Activated T-cell treated with anti-CD3 and anti-CD28 coated beads, Interleukin-2, amount 50 U/mL, for 24 hours (primary cell): ENCODE results near the gene ZNF407.

Experiments used
- DNase-seq: peaks from one replicate; pipeline ENCODE4 v3.0.0-alpha.2; 2020
- H3K27ac Mint-ChIP-seq: 2 replicates; pipeline ENCODE4 v1.8.0; 2020; ENCODE audit warnings: mild to moderate bottlenecking, mixed read lengths
- H3K27me3 Mint-ChIP-seq: 2 replicates; pipeline ENCODE4 v1.8.0; 2020; ENCODE audit warnings: mixed read lengths
- H3K36me3 Mint-ChIP-seq: 2 replicates; pipeline ENCODE4 v1.8.0; 2020; ENCODE audit warnings: low read depth, mixed read lengths
- H3K4me1 Mint-ChIP-seq: 2 replicates; pipeline ENCODE4 v1.8.0; 2020; ENCODE audit warnings: low read depth, mixed read lengths
- H3K4me3 Mint-ChIP-seq: 2 replicates; pipeline ENCODE4 v1.8.0; 2020; ENCODE audit warnings: mild to moderate bottlenecking, moderate library complexity, mixed read lengths
- H3K9me3 Mint-ChIP-seq: 2 replicates; pipeline ENCODE4 v1.8.0; 2020; ENCODE audit warnings: mixed read lengths

Gene ZNF407

DNA sequence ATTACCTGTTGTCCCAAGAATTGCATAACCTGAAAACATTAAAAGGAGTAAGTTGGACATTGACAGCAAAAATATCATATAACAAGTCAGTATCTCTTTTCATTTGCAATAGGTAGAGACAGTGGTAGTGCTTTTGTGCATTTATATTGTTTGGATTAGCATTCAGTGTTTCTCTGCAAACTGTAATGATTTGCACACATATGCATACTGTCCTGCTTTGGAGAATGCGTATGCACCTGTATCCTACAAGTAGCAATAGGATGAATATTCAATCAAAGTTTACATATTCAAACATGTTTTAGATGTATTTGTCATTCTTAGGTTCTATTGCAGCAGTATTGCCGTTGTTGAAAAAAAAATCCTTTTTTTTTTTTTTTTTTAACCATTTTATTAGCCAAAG, 201.9 kb downstream of the ZNF407 start:
- Mint-ChIP-seq H3K4me1 (peaks cover 22% of the 10 kb centered on the region), H3K4me3 (no peak overlapping the region), H3K36me3 (peaks cover 7% of the 10 kb centered on the region), H3K27ac (no peak overlapping the region), H3K27me3 (no peaks in the 10 kb centered on the region), H3K9me3 (no peaks in the 10 kb centered on the region)
- no peak for DNase-seq

DNA sequence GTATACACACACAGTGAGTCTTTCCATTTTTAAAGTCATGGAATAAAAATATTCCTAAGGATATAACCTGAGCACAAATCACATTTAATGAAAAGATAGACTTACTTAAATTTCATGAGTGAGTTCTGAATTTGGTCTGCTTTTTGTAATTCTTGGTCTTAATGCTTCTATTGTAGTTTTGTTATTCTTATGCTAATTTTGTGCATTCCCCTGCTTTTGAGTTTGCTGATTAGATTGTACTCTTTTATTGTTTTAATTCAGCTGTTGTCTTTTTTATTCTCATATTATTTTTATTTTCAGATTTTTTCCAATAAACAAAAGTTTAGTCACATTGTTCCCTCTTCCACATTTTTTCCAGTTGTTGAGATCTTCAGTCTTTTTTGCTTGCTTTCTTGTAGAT, 202.4 kb downstream of the ZNF407 start:
- Mint-ChIP-seq H3K36me3 (peaks cover 11% of the 10 kb centered on the region), H3K4me3 (no peak overlapping the region), H3K27me3 (no peaks in the 10 kb centered on the region), H3K9me3 (no peaks in the 10 kb centered on the region), H3K4me1 (peaks cover 22% of the 10 kb centered on the region), H3K27ac (no peak overlapping the region)
- no peak for DNase-seq

DNA sequence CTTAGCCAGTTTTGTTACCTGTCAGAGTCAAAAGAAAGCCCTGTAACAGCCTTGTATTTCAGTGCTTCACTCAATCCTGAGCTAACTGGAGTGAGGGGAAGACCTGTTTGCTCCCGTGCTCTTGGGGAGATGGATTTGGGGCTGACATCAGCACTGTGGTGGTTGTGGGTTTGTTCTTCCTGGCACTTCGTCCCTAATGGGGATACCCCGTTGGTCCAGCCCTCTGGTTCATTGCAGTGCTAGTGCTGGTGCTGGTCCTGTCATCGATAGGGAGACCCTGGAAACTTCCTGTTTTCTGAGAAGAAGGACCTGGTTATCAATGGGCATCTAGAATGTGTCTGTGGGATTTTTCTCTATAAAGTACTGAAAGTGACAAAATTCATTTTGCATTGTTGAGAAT, 205.4 kb downstream of the ZNF407 start:
- H3K27me3 Mint-ChIP-seq: no peaks in the 10 kb centered on the region
- peaks cover 18% of the 10 kb centered on the region for H3K4me1 Mint-ChIP-seq
- no peak overlapping the region for H3K4me3 Mint-ChIP-seq
- H3K36me3 Mint-ChIP-seq: peaks cover 27% of the 10 kb centered on the region
- no peak for DNase-seq
- H3K9me3 Mint-ChIP-seq: no peaks in the 10 kb centered on the region
- H3K27ac Mint-ChIP-seq: no peak overlapping the region

DNA sequence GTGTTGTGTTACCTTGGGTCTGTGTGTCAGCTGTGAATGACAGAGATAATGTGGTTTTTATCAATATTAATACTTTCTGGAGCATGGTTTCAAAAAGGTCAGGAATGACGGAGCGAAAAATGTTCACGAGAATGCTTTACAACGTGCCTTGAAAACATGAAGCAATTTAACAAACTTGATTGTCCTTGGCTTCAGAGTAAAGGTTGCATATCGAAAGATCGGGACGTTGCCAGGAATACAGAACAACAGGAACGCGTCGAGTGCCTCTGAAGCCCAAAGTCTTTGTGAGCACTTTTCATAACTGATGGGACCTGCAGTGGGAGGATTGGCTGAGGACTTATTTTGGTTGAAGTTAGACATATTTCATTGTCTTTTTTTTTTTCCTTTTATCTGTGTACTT, 206.1 kb downstream of the ZNF407 start:
- Mint-ChIP-seq H3K27me3 (no peaks in the 10 kb centered on the region), H3K9me3 (no peaks in the 10 kb centered on the region), H3K27ac (no peak overlapping the region), H3K4me3 (no peak overlapping the region), H3K36me3 (peaks cover 26% of the 10 kb centered on the region), H3K4me1 (peaks cover 13% of the 10 kb centered on the region)
- DNase-seq: no peak

DNA sequence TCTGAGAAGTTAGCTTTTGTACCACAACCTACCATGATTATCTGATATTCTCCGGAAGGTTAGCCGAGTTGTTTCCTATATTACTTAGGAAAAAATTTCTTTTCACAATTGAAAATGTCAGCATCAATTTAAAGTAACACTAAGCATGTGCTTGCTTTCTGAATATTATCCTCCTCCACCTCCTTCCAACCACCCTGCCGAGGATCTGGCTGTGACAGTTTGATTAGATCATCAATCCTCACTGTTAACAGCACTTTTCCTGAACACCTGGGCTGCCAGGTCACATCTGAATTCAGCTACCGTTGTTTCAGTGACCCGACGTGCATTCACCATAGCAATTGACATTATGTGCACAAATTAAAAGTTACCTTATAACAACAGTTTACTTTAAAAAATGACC, 207.0 kb downstream of the ZNF407 start:
- Mint-ChIP-seq H3K9me3 (no peaks in the 10 kb centered on the region), H3K4me3 (no peak overlapping the region), H3K36me3 (peaks cover 26% of the 10 kb centered on the region), H3K27ac (no peak overlapping the region), H3K27me3 (no peaks in the 10 kb centered on the region), H3K4me1 (peaks cover 13% of the 10 kb centered on the region)
- no peak for DNase-seq

DNA sequence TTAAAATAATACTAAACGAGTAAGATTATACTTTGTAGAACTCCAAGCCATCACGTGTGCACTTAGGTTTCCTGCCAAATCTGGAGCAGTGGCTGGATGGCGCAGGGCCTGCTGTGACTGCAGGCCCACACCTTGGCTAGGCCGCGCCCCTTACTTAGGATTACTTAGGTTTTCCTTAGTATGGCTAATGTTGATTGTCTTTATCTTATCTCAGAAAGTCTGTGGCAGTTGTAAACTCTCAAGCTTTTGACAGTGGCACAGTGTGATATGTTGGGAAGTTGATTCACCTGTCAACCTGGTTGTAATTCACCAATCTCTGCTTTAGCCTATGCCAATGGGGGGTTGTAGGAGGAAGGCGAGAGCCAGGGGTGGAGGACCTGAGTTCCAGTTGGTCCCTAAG, 208.4 kb downstream of the ZNF407 start:
- no peak for DNase-seq
- Mint-ChIP-seq H3K36me3 (peaks cover 27% of the 10 kb centered on the region), H3K4me3 (no peak overlapping the region), H3K9me3 (no peaks in the 10 kb centered on the region), H3K4me1 (peaks cover 13% of the 10 kb centered on the region), H3K27me3 (no peaks in the 10 kb centered on the region), H3K27ac (peak overlapping the region; percentile 26)

DNA sequence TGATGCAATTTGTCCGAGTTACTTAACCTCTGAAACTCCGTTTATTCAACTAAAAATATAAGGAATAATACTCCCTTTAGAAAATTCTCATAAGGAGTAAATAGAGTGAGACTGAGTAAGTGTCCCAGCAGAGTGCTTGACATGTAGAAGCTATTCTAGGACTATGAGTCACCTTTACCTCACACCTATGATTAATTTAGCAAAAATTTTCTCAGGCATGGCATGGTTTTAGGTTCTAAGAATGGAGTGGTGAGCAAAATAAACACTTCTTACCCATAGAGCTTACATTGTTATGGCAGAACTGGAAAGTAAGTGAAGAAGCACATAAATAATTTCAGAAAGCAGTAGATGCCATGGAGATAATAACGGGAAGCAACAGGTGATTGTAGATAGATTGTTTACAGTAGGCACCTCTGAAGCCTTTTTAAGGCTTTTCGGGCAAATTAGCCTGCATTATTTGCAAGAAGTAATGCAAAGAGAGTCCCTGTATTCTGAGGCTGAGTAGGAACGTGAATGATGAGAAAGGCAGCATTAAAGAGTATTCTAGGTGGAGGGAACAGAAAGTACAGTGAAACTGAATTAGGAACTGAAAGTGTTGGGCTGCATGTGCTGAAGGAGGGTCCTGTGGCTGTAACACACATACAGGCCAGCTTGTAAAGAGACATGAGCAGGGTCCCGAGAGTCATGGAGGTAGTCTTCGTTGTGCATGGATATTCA, 209.2 kb downstream of the ZNF407 start:
- Mint-ChIP-seq H3K36me3 (peaks cover 27% of the 10 kb centered on the region), H3K27me3 (no peaks in the 10 kb centered on the region), H3K27ac (peak overlapping the region; percentile 34), H3K9me3 (no peaks in the 10 kb centered on the region), H3K4me1 (peaks cover 13% of the 10 kb centered on the region), H3K4me3 (no peak overlapping the region)
- DNase-seq: no peak

DNA sequence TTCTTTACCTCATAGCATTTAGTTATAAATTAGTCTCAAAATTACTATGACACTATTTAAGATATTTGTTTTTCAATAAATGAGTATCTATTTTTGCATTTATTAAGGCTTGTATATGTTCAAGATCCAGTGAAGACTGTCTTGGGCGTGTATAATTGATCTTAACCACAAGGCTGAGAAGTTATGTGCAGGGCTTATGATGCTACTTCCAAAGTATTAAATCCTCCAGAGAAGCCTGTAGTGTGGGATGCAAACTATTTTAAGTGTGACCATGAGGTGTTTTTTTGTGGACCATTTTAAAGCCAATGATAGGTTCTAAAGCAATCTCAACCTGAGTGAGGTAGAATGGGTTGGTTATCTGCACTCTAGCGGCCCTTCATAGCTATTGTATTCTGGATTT, 219.9 kb downstream of the ZNF407 start:
- H3K27me3 Mint-ChIP-seq: no peaks in the 10 kb centered on the region
- peaks cover 25% of the 10 kb centered on the region for H3K36me3 Mint-ChIP-seq
- H3K9me3 Mint-ChIP-seq: peaks cover 4% of the 10 kb centered on the region
- H3K4me3 Mint-ChIP-seq: no peak overlapping the region
- DNase-seq: no peak
- H3K27ac Mint-ChIP-seq: no peak overlapping the region
- H3K4me1 Mint-ChIP-seq: peaks cover 2% of the 10 kb centered on the region

DNA sequence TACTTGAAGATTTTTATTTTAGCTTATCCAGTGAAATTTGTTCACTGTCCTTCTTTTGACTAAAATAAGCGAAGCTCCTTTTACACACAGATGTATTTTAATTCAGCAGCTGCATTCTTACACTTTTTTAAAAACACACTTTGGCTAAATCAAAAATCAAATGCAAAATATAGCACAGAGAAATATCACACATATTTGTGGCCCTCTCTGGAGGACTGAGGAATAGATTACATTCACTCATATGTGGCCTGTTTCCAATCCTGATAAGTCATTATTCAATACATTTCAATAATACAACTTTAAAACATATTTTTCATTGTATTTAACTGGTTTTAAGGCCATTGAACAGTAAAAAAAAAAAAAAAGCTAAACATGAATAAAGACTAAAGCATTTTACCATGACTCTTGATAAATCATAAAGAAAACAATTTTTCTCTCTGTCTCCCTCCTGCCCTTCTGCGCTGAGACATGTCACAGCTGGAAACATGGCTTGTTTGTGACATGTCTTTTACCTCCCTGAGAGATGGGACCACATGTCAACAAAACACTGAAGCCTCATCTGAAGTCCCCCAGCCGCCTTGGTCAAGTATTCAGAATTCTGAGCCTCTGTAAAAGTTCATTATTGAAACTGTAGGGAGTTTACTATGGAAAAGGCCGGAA, 221.0 kb downstream of the ZNF407 start:
- Mint-ChIP-seq H3K4me1 (no peaks in the 10 kb centered on the region), H3K27ac (no peak overlapping the region), H3K4me3 (no peak overlapping the region), H3K36me3 (peaks cover 30% of the 10 kb centered on the region), H3K27me3 (no peaks in the 10 kb centered on the region), H3K9me3 (peaks cover 4% of the 10 kb centered on the region)
- no peak for DNase-seq

DNA sequence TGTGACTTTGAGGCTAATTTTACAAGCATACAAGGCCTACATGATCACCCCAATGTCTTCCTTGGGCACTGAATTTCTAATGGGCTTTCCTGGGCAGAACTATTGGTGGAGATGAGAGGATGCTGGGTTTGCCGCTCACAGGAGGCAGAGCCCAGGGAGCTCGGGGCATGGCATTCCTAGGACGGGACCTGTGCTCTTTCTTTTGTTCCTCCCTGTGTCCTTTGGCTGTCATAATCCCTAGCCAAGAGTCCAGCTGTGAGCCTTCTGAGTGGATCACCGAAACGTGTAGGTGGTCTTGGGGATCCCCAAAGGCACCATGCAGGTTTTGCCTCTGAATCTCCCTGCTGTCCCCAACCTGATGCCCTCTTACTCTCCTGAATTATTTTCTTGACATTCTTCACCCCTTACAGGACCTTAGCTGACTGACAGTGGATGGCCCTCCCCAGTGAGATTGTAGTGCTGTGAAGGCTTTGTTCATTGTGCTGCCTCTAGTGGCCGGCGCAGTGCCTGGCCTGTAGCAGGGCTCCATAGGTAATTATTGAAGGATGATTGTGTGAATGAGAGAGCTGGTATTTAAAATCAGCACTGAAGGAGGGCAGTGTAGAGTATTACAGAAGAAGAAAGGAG, 221.9 kb downstream of the ZNF407 start:
- peaks cover 4% of the 10 kb centered on the region for H3K9me3 Mint-ChIP-seq
- H3K36me3 Mint-ChIP-seq: peaks cover 30% of the 10 kb centered on the region
- no peaks in the 10 kb centered on the region for H3K4me1 Mint-ChIP-seq

DNA sequence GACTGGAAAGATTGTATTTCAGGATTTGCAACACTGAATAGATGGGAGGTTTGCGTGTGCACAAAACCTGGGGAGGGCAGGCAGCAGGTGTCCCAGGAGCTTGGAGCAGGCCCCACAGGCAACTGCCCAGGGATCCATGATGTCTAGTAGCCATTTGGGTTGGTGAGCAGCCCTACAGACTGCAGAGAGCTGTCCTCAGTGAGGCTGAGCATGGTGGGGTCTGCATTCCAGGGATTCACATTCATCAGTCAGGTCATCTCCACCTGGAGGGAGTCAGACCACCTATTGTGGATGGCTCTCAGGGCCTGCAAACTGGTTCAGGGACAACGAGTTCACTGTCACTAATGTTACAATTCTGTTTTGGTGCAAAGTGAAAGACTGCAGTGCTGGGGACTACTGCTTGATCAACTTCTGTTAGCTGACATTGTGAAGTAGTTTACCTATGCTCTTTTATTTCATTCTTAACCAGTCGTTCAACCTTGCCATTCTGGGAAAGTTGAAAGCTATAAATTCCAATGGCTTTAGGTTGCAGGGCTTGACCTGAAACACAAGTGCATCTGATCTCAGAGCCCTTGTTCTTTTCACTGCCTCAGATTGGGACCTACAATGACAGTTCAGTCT, 222.6 kb downstream of the ZNF407 start:
- DNase-seq: no peak
- H3K36me3 Mint-ChIP-seq: peaks cover 30% of the 10 kb centered on the region
- no peaks in the 10 kb centered on the region for H3K4me1 Mint-ChIP-seq
- H3K9me3 Mint-ChIP-seq: peaks cover 4% of the 10 kb centered on the region
- no peaks in the 10 kb centered on the region for H3K27me3 Mint-ChIP-seq
- no peak overlapping the region for H3K27ac Mint-ChIP-seq
- H3K4me3 Mint-ChIP-seq: no peak overlapping the region

More for the DNA sequence above, 221.9 kb downstream of the ZNF407 start:
- Mint-ChIP-seq H3K27ac (no peak overlapping the region), H3K4me3 (no peak overlapping the region), H3K27me3 (no peaks in the 10 kb centered on the region)
- DNase-seq: no peak

DNA sequence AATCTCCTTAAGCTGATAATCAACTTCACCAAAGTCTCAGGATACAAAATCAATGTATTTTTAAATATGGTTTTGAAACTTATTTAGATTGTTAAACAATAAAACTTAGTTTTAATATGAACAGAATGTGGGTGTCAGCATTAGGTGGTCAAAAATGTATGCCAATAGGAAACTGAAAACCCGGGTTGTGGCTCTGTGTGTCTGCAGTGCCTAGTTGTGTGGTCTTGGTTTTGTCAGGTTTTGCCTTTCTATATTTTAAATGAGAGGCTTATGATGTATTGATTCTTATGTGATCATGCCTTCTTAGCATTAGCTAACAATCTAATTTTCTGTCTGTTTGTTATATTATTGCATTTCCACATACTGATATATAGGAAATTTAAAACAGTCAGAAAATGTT, 227.8 kb downstream of the ZNF407 start:
- Mint-ChIP-seq H3K36me3 (peaks cover 32% of the 10 kb centered on the region), H3K4me3 (no peak overlapping the region), H3K9me3 (peaks cover 4% of the 10 kb centered on the region), H3K27ac (no peak overlapping the region), H3K4me1 (no peaks in the 10 kb centered on the region), H3K27me3 (no peaks in the 10 kb centered on the region)
- DNase-seq: no peak

DNA sequence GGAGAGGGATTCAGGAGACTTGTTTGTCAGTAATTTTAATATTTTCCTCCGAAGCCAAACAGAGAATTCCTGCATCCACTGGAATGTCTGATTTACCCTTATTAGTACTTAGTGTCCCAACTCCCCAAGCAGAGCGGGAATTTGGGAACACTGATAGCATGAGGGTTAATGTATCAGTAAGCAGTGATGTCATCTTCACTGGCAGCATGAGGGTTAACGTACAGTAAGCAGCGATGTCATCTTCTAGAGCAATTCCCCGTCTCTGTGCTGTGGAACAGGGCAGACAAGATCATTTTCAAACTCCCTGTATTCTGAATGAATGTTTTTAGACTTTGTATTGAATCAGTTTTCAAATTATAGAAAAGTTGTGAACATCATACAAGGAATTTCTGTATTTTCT, 228.9 kb downstream of the ZNF407 start:
- no peak overlapping the region for H3K27ac Mint-ChIP-seq
- no peak overlapping the region for H3K4me3 Mint-ChIP-seq
- H3K36me3 Mint-ChIP-seq: peaks cover 25% of the 10 kb centered on the region
- DNase-seq: no peak
- no peaks in the 10 kb centered on the region for H3K27me3 Mint-ChIP-seq
- no peaks in the 10 kb centered on the region for H3K9me3 Mint-ChIP-seq
- H3K4me1 Mint-ChIP-seq: peaks cover under 1% of the 10 kb centered on the region

DNA sequence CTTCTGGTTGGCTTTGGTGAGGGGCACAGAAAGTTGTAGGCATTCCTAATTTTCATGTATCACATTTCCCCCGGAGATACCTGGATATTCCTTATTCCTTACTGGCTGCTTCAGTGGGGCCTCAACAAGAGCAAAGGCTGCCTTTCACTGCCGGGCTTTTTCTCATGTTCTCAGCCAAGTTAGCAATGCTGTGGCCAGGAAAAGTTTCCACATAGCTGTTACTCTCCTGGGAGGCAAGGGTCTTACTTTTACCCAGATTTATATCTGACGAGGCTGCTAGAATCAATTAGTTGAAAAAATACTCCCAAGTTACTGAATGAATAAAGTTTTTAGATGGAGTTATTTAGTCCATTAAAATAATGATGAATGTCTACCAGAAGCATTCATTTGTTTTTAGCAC, 230.5 kb downstream of the ZNF407 start:
- H3K9me3 Mint-ChIP-seq: no peaks in the 10 kb centered on the region

More for the DNA sequence above, 230.5 kb downstream of the ZNF407 start:
- DNase-seq: no peak
- peaks cover 6% of the 10 kb centered on the region for H3K4me1 Mint-ChIP-seq
- no peaks in the 10 kb centered on the region for H3K27me3 Mint-ChIP-seq
- no peak overlapping the region for H3K27ac Mint-ChIP-seq
- H3K36me3 Mint-ChIP-seq: peaks cover 11% of the 10 kb centered on the region
- no peak overlapping the region for H3K4me3 Mint-ChIP-seq
